Keratinocyte (primary cell): ENCODE data around the gene RAB27B. TPM values are rescaled to one million over a fixed set of nuclear protein-coding genes. Genes with fewer than 3 reads are reported as not detected.

Source experiments
- DNase-seq: peaks from one replicate; pipeline ENCODE4 v3.0.0-alpha.2; 2011; ENCODE audit warnings: low read depth, missing footprints, low spot score
- FAIRE-seq: peaks from 2 replicates; lab custom pipeline; 2011; peaks lifted over from hg19 to GRCh38; lab: Jason Lieb, UNC
- H2AFZ ChIP-seq: 2 replicates; pipeline ENCODE4 v1.6.0; 2012; ENCODE audit warnings: low read length, control low read depth, inconsistent platforms; ENCODE audit not compliant: control insufficient read depth
- H3K27ac ChIP-seq: 2 replicates; pipeline ENCODE4 v1.5.1; 2011; ENCODE audit warnings: low read length; ENCODE audit not compliant: control insufficient read depth, insufficient read depth
- H3K27me3 ChIP-seq: 3 replicates; pipeline ENCODE4 v1.6.0; 2011; ENCODE audit warnings: low read length; ENCODE audit not compliant: control insufficient read depth, insufficient read depth; ENCODE audit errors: extremely low read depth
- H3K36me3 ChIP-seq, 2 experiments: 2 replicates in 1 of 2; 3 replicates in 1 of 2; pipeline ENCODE4 v1.5.1; 2011; ENCODE audit warnings: low read length in 2 of 2, mild to moderate bottlenecking in 1 of 2; ENCODE audit not compliant: control insufficient read depth in 2 of 2, insufficient read depth in 2 of 2; ENCODE audit errors: extremely low read depth in 1 of 2
- H3K4me1 ChIP-seq: 3 replicates; pipeline ENCODE4 v1.5.1; 2011; ENCODE audit warnings: low read length; ENCODE audit not compliant: control insufficient read depth, insufficient read depth; ENCODE audit errors: extremely low read depth
- H3K4me2 ChIP-seq: 3 replicates; pipeline ENCODE4 v1.6.0; 2011; ENCODE audit warnings: low read depth, low read length; ENCODE audit not compliant: control insufficient read depth, insufficient read depth; ENCODE audit errors: extremely low read depth
- H3K4me3 ChIP-seq, 3 experiments: fragments of 200-600 bp in 1 of 3; sonication (generic) in 1 of 3; 2 replicates in 2 of 3; 3 replicates in 1 of 3; pipeline ENCODE4 v1.5.1; 2011 to 2016; ENCODE audit warnings: low read length in 3 of 3, mild to moderate bottlenecking in 3 of 3, control low read depth in 2 of 3, inconsistent platforms in 1 of 3, low read depth in 1 of 3, mixed read lengths in 1 of 3, mixed run types in 1 of 3, moderate library complexity in 1 of 3; ENCODE audit not compliant: control insufficient read depth in 2 of 3, insufficient read depth in 2 of 3; ENCODE audit errors: extremely low read depth in 1 of 3
- H3K79me2 ChIP-seq: 2 replicates; pipeline ENCODE4 v1.6.0; 2012; ENCODE audit warnings: low read length; ENCODE audit not compliant: control insufficient read depth, insufficient read depth
- H3K9ac ChIP-seq: 3 replicates; pipeline ENCODE4 v1.6.0; 2011; ENCODE audit warnings: low read length; ENCODE audit not compliant: control insufficient read depth, insufficient read depth; ENCODE audit errors: extremely low read depth
- H3K9me1 ChIP-seq: 3 replicates; pipeline ENCODE4 v1.6.0; 2011; ENCODE audit warnings: low read length; ENCODE audit not compliant: control insufficient read depth, insufficient read depth; ENCODE audit errors: extremely low read depth
- H3K9me3 ChIP-seq: 2 replicates; pipeline ENCODE4 v1.5.1; 2012; ENCODE audit warnings: low read depth, low read length; ENCODE audit not compliant: control insufficient read depth
- H4K20me1 ChIP-seq: 3 replicates; pipeline ENCODE4 v1.6.0; 2011; ENCODE audit warnings: low read length; ENCODE audit not compliant: control insufficient read depth, insufficient read depth; ENCODE audit errors: extremely low read depth
- CTCF ChIP-seq, 3 experiments: IDR thresholded peaks in 1 of 3; conservative IDR thresholded peaks in 1 of 3; optimal IDR thresholded peaks in 1 of 3; 2 replicates in 2 of 3; 3 replicates in 1 of 3; pipeline versions ENCODE3 to v1.5.1; 2011; ENCODE audit warnings: low read length in 3 of 3, mild to moderate bottlenecking in 3 of 3, moderate library complexity in 2 of 3, control low read depth in 1 of 3, inconsistent platforms in 1 of 3; ENCODE audit not compliant: insufficient read depth in 2 of 3; ENCODE audit errors: extremely low read depth in 1 of 3
- EZH2 ChIP-seq: IDR thresholded peaks from one replicate; pipeline ENCODE4 v1.6.1; 2012; ENCODE audit warnings: inconsistent platforms, mild to moderate bottlenecking, low read length, moderate library complexity
- dilution Hi-C: fragments of 300-500 bp; cut with MboI; formaldehyde crosslinking; loops from one replicate; pipeline ENCODE4 v1.7.0; 2020; ENCODE audit warnings: low sequenced_read_pairs; ENCODE audit not compliant: extremely low pct_ligation_motif_present
- polyA plus RNA-seq, 5 experiments: library from polyadenylated mRNA; depleted of rRNA in 3 of 5; stranded (reverse) in 3 of 5; stranded (forward) in 1 of 5; unstranded in 1 of 5; fragments of >200 nt; gene quantifications; 1 replicate in 1 of 5; 2 replicates in 3 of 5; 3 replicates in 1 of 5; pipeline versions ENCODE4 v1.2.1 to v1.2.3, GENCODE V29; 2011 to 2012; ENCODE audit warnings: missing spikeins in 2 of 5, low read depth in 1 of 5, low replicate concordance in 1 of 5

The RAB27B gene
- polyA plus RNA-seq, 1 donor (not counting 4 experiments of a cell fraction or from before 2014, with no cell fraction given) = 4.2 TPM

- no peaks in the 10 kb centered on the region for H3K9me3 ChIP-seq
- no peaks in the 10 kb centered on the region for H3K79me2 ChIP-seq
- H2AFZ ChIP-seq = peak overlapping the region; percentile 29
- no peaks in the 10 kb centered on the region for H3K27me3 ChIP-seq
- H3K4me1 ChIP-seq = peaks cover 17% of the 10 kb centered on the region
- H3K9ac ChIP-seq = no peak overlapping the region
- H3K9me1 ChIP-seq = no peaks in the 10 kb centered on the region
- dilution Hi-C loops = no loop called here
- DNase-seq (no peak), FAIRE-seq (no peak)
- no peaks in the 10 kb centered on the region for H3K36me3 ChIP-seq
- TF ChIP-seq CTCF (optimal IDR thresholded peaks at IDR 0.05 in 1 of 3, IDR thresholded peaks at IDR 0.05 in 1 of 3, conservative IDR thresholded peaks at IDR 0.05 in 1 of 3; ENCODE audit: extremely low read depth in 1 of 3, insufficient read depth in 2 of 3, low read length in 3 of 3) (no peak), EZH2 (no peak)
- no peak overlapping the region for H3K4me3 ChIP-seq
- no peaks in the 10 kb centered on the region for H4K20me1 ChIP-seq
- H3K27ac ChIP-seq = peak overlapping the region; percentile 50
- H3K4me2 ChIP-seq = peak overlapping the region; percentile 19
Measured at GRCh38 chr18:54822872-54823845, 5.1 kb upstream of the RAB27B start.

- Histone ChIP-seq H3K9me3 (no peaks in the 10 kb centered on the region), H3K4me3 (no peak overlapping the region), H3K9ac (no peak overlapping the region), H3K27ac (no peak overlapping the region), H3K79me2 (no peaks in the 10 kb centered on the region), H2AFZ (no peak overlapping the region), H3K36me3 (no peaks in the 10 kb centered on the region), H4K20me1 (no peaks in the 10 kb centered on the region), H3K4me1 (peaks cover 29% of the 10 kb centered on the region), H3K27me3 (no peaks in the 10 kb centered on the region), H3K4me2 (no peak overlapping the region), H3K9me1 (no peaks in the 10 kb centered on the region)
- dilution Hi-C loops = no loop called here
- TF ChIP-seq EZH2 (no peak), CTCF (optimal IDR thresholded peaks at IDR 0.05 in 1 of 3, IDR thresholded peaks at IDR 0.05 in 1 of 3, conservative IDR thresholded peaks at IDR 0.05 in 1 of 3; ENCODE audit: extremely low read depth in 1 of 3, insufficient read depth in 2 of 3, low read length in 3 of 3) (no peak)
- DNase-seq (no peak), FAIRE-seq (no peak)
Measured at GRCh38 chr18:54824761-54825160, 3.5 kb upstream of the RAB27B start.
